ENCODE measurements around the gene AMN1.

The AMN1 gene

GRCh38 chr12:31659087-31659942, 69.5 kb downstream of the AMN1 start, which contains the start of gene ETFBKMT (continued):
- TF ChIP-seq PRDM4 (tag by site-specific recombination; IDR thresholded peaks at IDR 0.05), result no peak
- TF ChIP-seq ZNF610 (tag by site-specific recombination; IDR thresholded peaks at IDR 0.05; ENCODE audit: borderline replicate concordance), result 0 out of 2 replicates have a peak, but pooled peaks have one; percentile 69
- TF ChIP-seq ZNF548 (tag by site-specific recombination; IDR thresholded peaks at IDR 0.05), result no peak
- no peak for TF ChIP-seq ZNF843 (tag by site-specific recombination; IDR thresholded peaks at IDR 0.05)
- TF ChIP-seq ZNF18 (tag by site-specific recombination; IDR thresholded peaks at IDR 0.05), result no peak
- peak; percentile 85 for TF ChIP-seq ZNF629 (tag by site-specific recombination; IDR thresholded peaks at IDR 0.05)
- TF ChIP-seq ZNF623 (tag by site-specific recombination; IDR thresholded peaks at IDR 0.05), result no peak
- TF ChIP-seq ZNF501 (tag by site-specific recombination; IDR thresholded peaks at IDR 0.05), result 0 out of 2 replicates have a peak, but pooled peaks have one; percentile 48
- TF ChIP-seq PBX3 (CRISPR knock-in tag; IDR thresholded peaks at IDR 0.05), result 0 out of 2 replicates have a peak, but pooled peaks have one; percentile 32
- TF ChIP-seq ZNF221 (tag by site-specific recombination; IDR thresholded peaks at IDR 0.05; ENCODE audit: borderline replicate concordance), result no peak
- no peak for TF ChIP-seq ZNF223 (tag by site-specific recombination; IDR thresholded peaks at IDR 0.05)
- peak; percentile 70 for TF ChIP-seq ZXDB (tag by site-specific recombination; IDR thresholded peaks at IDR 0.05)
- TF ChIP-seq ZBTB11 (tag by site-specific recombination; conservative IDR thresholded peaks at IDR 0.05; ENCODE audit: low read depth), result peak; percentile 55
- TF ChIP-seq GFI1B (tag by site-specific recombination; IDR thresholded peaks at IDR 0.05), result no peak
- TF ChIP-seq ZNF341 (tag by site-specific recombination; IDR thresholded peaks at IDR 0.05; ENCODE audit: low read depth), result peak; percentile 75
- no peak for TF ChIP-seq ZNF239 (tag by site-specific recombination; IDR thresholded peaks at IDR 0.05)
- peak; percentile 15; the same call in 1 of the 2 replicates for TF ChIP-seq GLIS1 (tag by site-specific recombination; IDR thresholded peaks at IDR 0.05)
- peak; percentile 96 for TF ChIP-seq SP2 (tag by site-specific recombination; IDR thresholded peaks at IDR 0.05)
- peak; percentile 97 for TF ChIP-seq ZNF335 (tag by site-specific recombination; conservative IDR thresholded peaks at IDR 0.05)
- 0 out of 2 replicates have a peak, but pooled peaks have one; percentile 36 for TF ChIP-seq ZBTB10 (tag by site-specific recombination; IDR thresholded peaks at IDR 0.05)
- peak; percentile 54; the same call in 1 of the 2 replicates for TF ChIP-seq ZNF2 (tag by site-specific recombination; IDR thresholded peaks at IDR 0.05)
- TF ChIP-seq EGR2 (tag by site-specific recombination; IDR thresholded peaks at IDR 0.05; ENCODE audit: low read depth), result no peak
- no peak for TF ChIP-seq TSHZ1 (tag by site-specific recombination; IDR thresholded peaks at IDR 0.05; ENCODE audit: borderline replicate concordance)
- TF ChIP-seq WT1 (tag by site-specific recombination; IDR thresholded peaks at IDR 0.05), result 0 out of 2 replicates have a peak, but pooled peaks have one; percentile 12
